Measurements from ENCODE around the gene NFE2L2. TPM values are rescaled to one million over a fixed set of nuclear protein-coding genes. Genes with fewer than 3 reads are reported as not detected.

NFE2L2 gene
- total and polyA plus RNA-seq, 9 of the 15 experiments (the other 6 are each of a cell fraction or from before 2014, with no cell fraction given) = 29.3 to 120 (median 59.3) TPM

- 0 out of 2 replicates have a peak, but pooled peaks have one; percentile 11 for TF ChIP-seq ZHX1 (conservative IDR thresholded peaks at IDR 0.05; ENCODE audit: low read length)
- TF ChIP-seq ZNF174 (CRISPR knock-in tag; IDR thresholded peaks at IDR 0.05) = peak; percentile 66; the same call in 1 of the 2 replicates
- TF ChIP-seq TCF15 (CRISPR knock-in tag; IDR thresholded peaks at IDR 0.05) = no peak
- 0 out of 2 replicates have a peak, but pooled peaks have one; percentile 35 for TF ChIP-seq ZBTB2 (IDR thresholded peaks at IDR 0.05)
- TF ChIP-seq HNRNPLL (IDR thresholded peaks at IDR 0.05; ENCODE audit: low read depth, low read length, poor library complexity, severe bottlenecking) = peak; percentile 59
- TF ChIP-seq POLR2AphosphoS2 (IDR thresholded peaks at IDR 0.05; ENCODE audit: low read length) = peak; percentile 79; the same call in 1 of the 2 replicates
- TF ChIP-seq MIER1 (IDR thresholded peaks at IDR 0.05; ENCODE audit: low read depth) = no peak
- TF ChIP-seq GABPA (tag; conservative IDR thresholded peaks at IDR 0.05; ENCODE audit: low read depth) = peak; percentile 91; the same call in 1 of the 2 replicates
- TF ChIP-seq PML (IDR thresholded peaks at IDR 0.05; ENCODE audit: low read length) = peak; percentile 94
- TF ChIP-seq REST (IDR thresholded peaks at IDR 0.05; ENCODE audit: borderline replicate concordance) = peak; percentile 83
- no peak; the same call in none of the 2 replicates for TF ChIP-seq REST (CRISPR knock-in tag; IDR thresholded peaks at IDR 0.05; ENCODE audit: low read depth)
- TF ChIP-seq EGR1 (conservative IDR thresholded peaks at IDR 0.05) = peak; percentile 64
- TF ChIP-seq ARID1B (IDR thresholded peaks at IDR 0.05) = no peak; the same call in 1 of the 2 replicates
- TF ChIP-seq EZH2 (IDR thresholded peaks at IDR 0.05; ENCODE audit: borderline replicate concordance, low read depth, low read length) = no peak
Measured at GRCh38 chr2:177212106-177212890, 52.2 kb downstream of the NFE2L2 start, which contains the start of gene HNRNPA3 (continued).

Data from K562 (cell line).